Hepatocyte (in vitro differentiated cells): ENCODE data around the gene HNMT.

Source experiments
- EZH2 ChIP-seq: fragments of 200-600 bp; sonication (generic); IDR thresholded peaks from 2 replicates; pipeline ENCODE4 v1.6.1; 2016; ENCODE audit warnings: antibody characterized with exemption, mild to moderate bottlenecking, borderline replicate concordance
- EZH2phosphoT487 ChIP-seq: fragments of 200-600 bp; sonication (generic); IDR thresholded peaks from one replicate; pipeline ENCODE4 v1.6.1; 2018; ENCODE audit warnings: antibody characterized with exemption, mild to moderate bottlenecking, low read depth, moderate library complexity; ENCODE audit not compliant: unreplicated experiment, severe bottlenecking
- TF ChIP-seq, protein P1 (sequence below): fragments of 200-600 bp; sonication (generic); IDR thresholded peaks from 2 replicates; pipeline ENCODE4 v1.5.1; 2016; ENCODE audit warnings: antibody characterized with exemption, mild to moderate bottlenecking; ENCODE audit not compliant: poor library complexity

DNA sequence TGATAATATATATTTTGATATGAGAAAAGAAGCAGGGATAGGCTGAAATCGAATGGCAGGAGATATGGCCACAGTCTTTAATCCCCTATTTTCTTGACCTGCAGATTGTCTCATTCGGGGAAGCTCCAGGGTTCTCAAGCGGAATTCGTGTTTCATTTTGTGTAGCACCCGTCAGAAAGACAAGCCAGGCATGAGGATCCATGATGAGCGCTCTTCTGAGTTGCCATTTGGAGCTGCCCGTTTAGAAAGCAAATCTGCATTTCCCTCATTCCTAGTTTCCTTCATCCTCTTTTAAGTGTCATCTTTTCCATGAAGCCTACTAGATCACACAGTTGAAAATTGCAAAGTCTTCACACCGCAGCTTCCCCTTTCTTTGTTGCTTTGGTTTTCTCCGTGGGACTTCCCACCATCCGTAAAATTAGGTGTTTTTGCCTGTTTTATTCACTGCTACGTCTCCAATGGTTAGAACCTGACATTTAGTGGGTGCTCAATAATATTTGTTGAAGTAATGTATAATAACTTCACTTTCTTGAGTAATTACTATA lies 16.9 kb downstream of the HNMT start:
- TF ChIP-seq EZH2 (no peak), EZH2phosphoT487 (no peak)
- TF ChIP-seq, protein P1, sequence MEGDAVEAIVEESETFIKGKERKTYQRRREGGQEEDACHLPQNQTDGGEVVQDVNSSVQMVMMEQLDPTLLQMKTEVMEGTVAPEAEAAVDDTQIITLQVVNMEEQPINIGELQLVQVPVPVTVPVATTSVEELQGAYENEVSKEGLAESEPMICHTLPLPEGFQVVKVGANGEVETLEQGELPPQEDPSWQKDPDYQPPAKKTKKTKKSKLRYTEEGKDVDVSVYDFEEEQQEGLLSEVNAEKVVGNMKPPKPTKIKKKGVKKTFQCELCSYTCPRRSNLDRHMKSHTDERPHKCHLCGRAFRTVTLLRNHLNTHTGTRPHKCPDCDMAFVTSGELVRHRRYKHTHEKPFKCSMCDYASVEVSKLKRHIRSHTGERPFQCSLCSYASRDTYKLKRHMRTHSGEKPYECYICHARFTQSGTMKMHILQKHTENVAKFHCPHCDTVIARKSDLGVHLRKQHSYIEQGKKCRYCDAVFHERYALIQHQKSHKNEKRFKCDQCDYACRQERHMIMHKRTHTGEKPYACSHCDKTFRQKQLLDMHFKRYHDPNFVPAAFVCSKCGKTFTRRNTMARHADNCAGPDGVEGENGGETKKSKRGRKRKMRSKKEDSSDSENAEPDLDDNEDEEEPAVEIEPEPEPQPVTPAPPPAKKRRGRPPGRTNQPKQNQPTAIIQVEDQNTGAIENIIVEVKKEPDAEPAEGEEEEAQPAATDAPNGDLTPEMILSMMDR = no peak
